AG09319 (cell line): ENCODE data around the gene DENND2A.
"Not testable (repeated sequence)": the region's sequence is repeated elsewhere in the genome, so short reads cannot be mapped to it uniquely, and the experiment has no call there.

Experiments used
- DNase-seq: peaks from one replicate; pipeline ENCODE4 v3.0.0-alpha.2; 2010; ENCODE audit warnings: low read depth; ENCODE audit errors: extremely low read depth
- CTCF ChIP-seq: IDR thresholded peaks from 2 replicates; pipeline ENCODE4 v1.5.1; 2011; ENCODE audit warnings: low read depth, mild to moderate bottlenecking, inconsistent platforms, low read length, moderate library complexity

The DENND2A gene

GRCh38 chr7:140571538-140572122 is 69.0 kb downstream of the DENND2A start:
- DNase-seq, result no peak
- TF ChIP-seq CTCF, result no peak

GRCh38 chr7:140570120-140570519 is 70.5 kb downstream of the DENND2A start:
- no peak for TF ChIP-seq CTCF
- no peak for DNase-seq

GRCh38 chr7:140568021-140568813 is 72.4 kb downstream of the DENND2A start:
- DNase-seq, result no peak
- TF ChIP-seq CTCF, result no peak

GRCh38 chr7:140566186-140566585 is 74.4 kb downstream of the DENND2A start:
- peak; percentile 49 for DNase-seq

- DNase-seq, result not testable (repeated sequence)
These were observed 74.9 kb downstream of the DENND2A start for GRCh38 chr7:140565761-140566160.

- peak; percentile 59 for DNase-seq
These were observed 76.0 kb downstream of the DENND2A start for GRCh38 chr7:140564643-140565042.

GRCh38 chr7:140562926-140563481 is 77.6 kb downstream of the DENND2A start:
- no peak for DNase-seq
- TF ChIP-seq CTCF, result no peak

More at GRCh38 chr7:140564643-140565042, 76.0 kb downstream of the DENND2A start:
- no peak for TF ChIP-seq CTCF

GRCh38 chr7:140559410-140559809 is 81.2 kb downstream of the DENND2A start:
- no peak for DNase-seq
- no peak for TF ChIP-seq CTCF
